ENCODE measurements around the gene SLC9A3.
"Not testable (repeated sequence)": the region's sequence is repeated elsewhere in the genome, so short reads cannot be mapped to it uniquely, and the experiment has no call there.

The SLC9A3 gene

GRCh38 chr5:489689-490080 is 34.6 kb downstream of the SLC9A3 start:
- Histone ChIP-seq H3K36me3 (ENCODE audit: control insufficient read depth in 1 of 2, insufficient read depth in 2 of 2, low read length in 2 of 2) (no peaks in the 10 kb centered on the region), H3K9me3 (ENCODE audit: control insufficient read depth in 1 of 2, low read length in 2 of 2) (no peaks in the 10 kb centered on the region), H3K27ac (ENCODE audit: low read depth, low read length) (no peak overlapping the region), H3K4me1 (ENCODE audit: control insufficient read depth in 1 of 2, insufficient read depth in 2 of 2, low read length in 2 of 2) (no peaks in the 10 kb centered on the region), H3K27me3 (ENCODE audit: control insufficient read depth in 1 of 2, insufficient read depth in 2 of 2, low read length in 2 of 2) (peaks cover 4 to 9% of the 10 kb centered on the region in 2 donors), H3K9ac (ENCODE audit: low read depth in 1 of 2, low read length in 2 of 2) (no peak overlapping the region), H3K4me3 (ENCODE audit: low read depth in 1 of 2, low read length in 2 of 2) (no peak overlapping the region)

GRCh38 chr5:488744-489688 is 35.2 kb downstream of the SLC9A3 start:
- H3K27me3 ChIP-seq (ENCODE audit: control insufficient read depth in 1 of 2, insufficient read depth in 2 of 2, low read length in 2 of 2), result peaks cover 4 to 13% of the 10 kb centered on the region in 2 donors
- H3K4me1 ChIP-seq (ENCODE audit: control insufficient read depth in 1 of 2, insufficient read depth in 2 of 2, low read length in 2 of 2), result no peaks in the 10 kb centered on the region
- H3K9me3 ChIP-seq (ENCODE audit: control insufficient read depth in 1 of 2, low read length in 2 of 2), result no peaks in the 10 kb centered on the region
- no peak overlapping the region for H3K4me3 ChIP-seq (ENCODE audit: low read depth in 1 of 2, low read length in 2 of 2)
- H3K9ac ChIP-seq (ENCODE audit: low read depth in 1 of 2, low read length in 2 of 2), result no peak overlapping the region
- no peak overlapping the region for H3K27ac ChIP-seq (ENCODE audit: low read depth, low read length)
- no peaks in the 10 kb centered on the region for H3K36me3 ChIP-seq (ENCODE audit: control insufficient read depth in 1 of 2, insufficient read depth in 2 of 2, low read length in 2 of 2)

DNA sequence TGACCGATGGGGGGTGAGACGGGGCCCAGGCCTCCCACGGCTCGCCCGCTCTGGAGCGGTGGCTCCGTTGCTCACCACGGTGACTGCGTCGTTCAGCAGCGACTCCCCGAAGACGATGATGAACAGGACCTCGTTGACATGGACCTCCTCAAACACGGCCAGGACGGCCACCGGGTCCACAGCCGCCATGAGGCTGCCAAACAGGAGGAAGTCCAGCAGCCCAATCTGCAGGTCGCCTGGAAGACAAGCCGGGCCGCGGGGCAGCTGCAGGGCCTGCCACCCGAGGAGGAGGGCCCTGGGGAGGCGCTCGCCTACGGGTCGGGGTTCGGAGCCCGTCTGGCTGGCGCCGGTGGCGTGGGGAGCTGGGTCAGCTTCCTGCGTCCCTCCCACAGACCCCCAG is 36.0 kb downstream of the SLC9A3 start:
- Histone ChIP-seq H3K36me3 (ENCODE audit: control insufficient read depth in 1 of 2, insufficient read depth in 2 of 2, low read length in 2 of 2) (no peaks in the 10 kb centered on the region), H3K9ac (ENCODE audit: low read depth in 1 of 2, low read length in 2 of 2) (no peak overlapping the region), H3K4me3 (ENCODE audit: low read depth in 1 of 2, low read length in 2 of 2) (no peak overlapping the region), H3K27me3 (ENCODE audit: control insufficient read depth in 1 of 2, insufficient read depth in 2 of 2, low read length in 2 of 2) (peaks cover 4 to 16% of the 10 kb centered on the region in 2 donors), H3K9me3 (ENCODE audit: control insufficient read depth in 1 of 2, low read length in 2 of 2) (no peaks in the 10 kb centered on the region), H3K27ac (ENCODE audit: low read depth, low read length) (no peak overlapping the region), H3K4me1 (ENCODE audit: control insufficient read depth in 1 of 2, insufficient read depth in 2 of 2, low read length in 2 of 2) (no peaks in the 10 kb centered on the region)

DNA sequence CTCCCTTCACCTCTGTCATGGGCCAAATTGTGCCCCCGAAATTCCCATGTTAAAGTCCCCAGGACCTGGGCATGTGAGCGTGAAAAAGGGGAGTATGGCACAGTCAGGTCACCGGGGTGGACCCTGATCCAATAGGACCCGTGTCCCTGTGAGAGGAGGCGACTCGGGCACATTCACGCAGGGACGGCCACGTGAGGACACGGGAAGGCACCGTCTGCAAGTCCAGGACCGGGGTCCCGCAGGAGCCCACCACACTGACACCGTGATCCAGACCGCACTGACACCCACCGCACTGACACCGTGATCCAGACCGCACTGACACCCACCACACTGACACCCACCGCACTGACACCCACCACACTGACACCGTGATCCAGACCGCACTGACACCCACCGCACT is 37.7 kb downstream of the SLC9A3 start:
- not testable (repeated sequence) for H3K4me3 ChIP-seq (ENCODE audit: low read depth in 1 of 2, low read length in 2 of 2); H3K4me1 ChIP-seq (ENCODE audit: control insufficient read depth in 1 of 2, insufficient read depth in 2 of 2, low read length in 2 of 2); H3K9me3 ChIP-seq (ENCODE audit: control insufficient read depth in 1 of 2, low read length in 2 of 2); H3K36me3 ChIP-seq (ENCODE audit: control insufficient read depth in 1 of 2, insufficient read depth in 2 of 2, low read length in 2 of 2); H3K27ac ChIP-seq (ENCODE audit: low read depth, low read length); H3K9ac ChIP-seq (ENCODE audit: low read depth in 1 of 2, low read length in 2 of 2)
- H3K27me3 ChIP-seq (ENCODE audit: control insufficient read depth in 1 of 2, insufficient read depth in 2 of 2, low read length in 2 of 2), result peaks cover 4 to 25% of the 10 kb centered on the region in 2 donors

DNA sequence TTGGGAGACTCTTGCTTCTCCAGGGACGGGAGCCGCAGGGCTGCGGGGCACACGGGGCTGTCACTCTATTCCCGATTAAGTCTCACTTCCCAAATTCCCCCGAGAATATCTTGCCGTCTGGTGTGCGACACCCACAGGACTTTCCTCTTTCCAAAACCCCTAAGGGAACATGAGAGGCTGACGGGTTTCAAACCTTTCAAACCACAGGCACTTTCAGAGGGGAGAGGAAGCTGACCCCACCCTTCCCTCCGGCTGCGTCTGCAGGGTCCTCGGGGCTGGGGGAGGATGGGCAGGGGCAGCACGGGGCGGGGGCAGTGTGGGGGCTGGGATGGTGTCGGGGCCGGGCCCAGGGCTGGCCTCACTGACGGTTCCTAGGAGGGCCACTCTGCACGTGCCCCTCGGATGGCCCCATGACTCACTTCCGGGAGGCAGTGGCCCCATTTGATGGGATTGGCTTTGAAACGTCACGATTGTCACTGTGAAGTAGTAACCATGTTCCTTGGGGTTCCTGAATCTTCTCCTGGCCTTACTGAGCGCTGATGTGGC is 38.2 kb downstream of the SLC9A3 start:
- Histone ChIP-seq H3K27me3 (ENCODE audit: control insufficient read depth in 1 of 2, insufficient read depth in 2 of 2, low read length in 2 of 2) (peaks cover 4 to 30% of the 10 kb centered on the region in 2 donors), H3K9ac (ENCODE audit: low read depth in 1 of 2, low read length in 2 of 2) (no peak overlapping the region), H3K27ac (ENCODE audit: low read depth, low read length) (no peak overlapping the region), H3K4me1 (ENCODE audit: control insufficient read depth in 1 of 2, insufficient read depth in 2 of 2, low read length in 2 of 2) (no peaks in the 10 kb centered on the region), H3K36me3 (ENCODE audit: control insufficient read depth in 1 of 2, insufficient read depth in 2 of 2, low read length in 2 of 2) (no peaks in the 10 kb centered on the region), H3K4me3 (ENCODE audit: low read depth in 1 of 2, low read length in 2 of 2) (no peak overlapping the region), H3K9me3 (ENCODE audit: control insufficient read depth in 1 of 2, low read length in 2 of 2) (no peaks in the 10 kb centered on the region)

DNA sequence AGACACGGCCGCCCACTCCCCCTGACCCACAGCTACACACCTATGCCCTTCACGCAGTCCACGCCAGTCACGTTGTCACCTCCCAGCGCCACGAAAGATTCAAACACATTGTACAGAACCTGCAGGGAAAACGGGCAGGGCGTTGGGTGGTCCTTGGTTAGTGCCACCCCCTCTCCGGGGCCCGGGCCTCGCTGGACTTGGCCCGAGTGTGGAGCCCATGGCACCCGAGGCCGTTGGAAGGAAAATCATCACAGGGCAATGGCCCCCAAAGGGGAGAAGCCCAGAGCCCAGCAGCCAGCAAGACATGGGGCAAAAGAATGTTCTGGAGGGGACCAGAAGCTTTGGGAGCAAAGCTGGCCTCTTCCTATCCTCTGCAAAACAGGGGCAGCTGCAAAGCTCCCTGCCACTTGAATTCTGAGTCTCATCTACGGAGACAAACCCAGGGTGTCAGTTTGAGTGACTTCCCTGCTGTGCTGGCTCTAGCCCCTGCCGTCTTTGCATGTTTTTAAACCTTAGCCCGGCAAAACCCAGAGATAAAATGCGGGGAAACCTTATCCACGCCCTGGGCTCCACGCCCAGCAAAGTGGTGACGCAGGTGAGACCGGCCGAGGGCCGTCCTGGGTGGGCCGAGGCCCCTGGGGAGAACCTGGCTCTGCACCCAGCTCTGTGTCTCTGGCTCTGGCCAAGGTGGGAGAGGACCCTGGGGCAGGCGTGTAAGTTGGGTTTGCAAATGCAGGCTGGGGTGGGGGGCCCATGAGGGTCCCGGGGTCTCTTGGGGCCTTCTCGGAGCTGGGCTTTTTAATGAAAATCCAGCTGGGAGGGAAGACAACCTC is 38.9 kb downstream of the SLC9A3 start:
- Histone ChIP-seq H3K4me3 (ENCODE audit: low read depth in 1 of 2, low read length in 2 of 2) (no peak overlapping the region), H3K27me3 (ENCODE audit: control insufficient read depth in 1 of 2, insufficient read depth in 2 of 2, low read length in 2 of 2) (peaks cover 8 to 36% of the 10 kb centered on the region in 2 donors), H3K4me1 (ENCODE audit: control insufficient read depth in 1 of 2, insufficient read depth in 2 of 2, low read length in 2 of 2) (no peaks in the 10 kb centered on the region)

GRCh38 chr5:484556-484955 is 39.7 kb downstream of the SLC9A3 start:
- Histone ChIP-seq H3K9me3 (ENCODE audit: control insufficient read depth in 1 of 2, low read length in 2 of 2) (no peaks in the 10 kb centered on the region), H3K27me3 (ENCODE audit: control insufficient read depth in 1 of 2, insufficient read depth in 2 of 2, low read length in 2 of 2) (peaks cover 14 to 43% of the 10 kb centered on the region in 2 donors)

More for the DNA sequence above, 38.9 kb downstream of the SLC9A3 start:
- no peaks in the 10 kb centered on the region for H3K9me3 ChIP-seq (ENCODE audit: control insufficient read depth in 1 of 2, low read length in 2 of 2)
- H3K27ac ChIP-seq (ENCODE audit: low read depth, low read length), result no peak overlapping the region
- H3K36me3 ChIP-seq (ENCODE audit: control insufficient read depth in 1 of 2, insufficient read depth in 2 of 2, low read length in 2 of 2), result no peaks in the 10 kb centered on the region
- no peak overlapping the region for H3K9ac ChIP-seq (ENCODE audit: low read depth in 1 of 2, low read length in 2 of 2)

GRCh38 chr5:483434-484140 is 40.7 kb downstream of the SLC9A3 start:
- Histone ChIP-seq H3K9ac (ENCODE audit: low read depth in 1 of 2, low read length in 2 of 2) (no peak overlapping the region), H3K36me3 (ENCODE audit: control insufficient read depth in 1 of 2, insufficient read depth in 2 of 2, low read length in 2 of 2) (no peaks in the 10 kb centered on the region), H3K27me3 (ENCODE audit: control insufficient read depth in 1 of 2, insufficient read depth in 2 of 2, low read length in 2 of 2) (peaks cover 14 to 53% of the 10 kb centered on the region in 2 donors), H3K9me3 (ENCODE audit: control insufficient read depth in 1 of 2, low read length in 2 of 2) (no peaks in the 10 kb centered on the region), H3K4me1 (ENCODE audit: control insufficient read depth in 1 of 2, insufficient read depth in 2 of 2, low read length in 2 of 2) (no peaks in the 10 kb centered on the region), H3K27ac (ENCODE audit: low read depth, low read length) (no peak overlapping the region), H3K4me3 (ENCODE audit: low read depth in 1 of 2, low read length in 2 of 2) (no peak overlapping the region)

More at GRCh38 chr5:484556-484955, 39.7 kb downstream of the SLC9A3 start:
- Histone ChIP-seq H3K27ac (ENCODE audit: low read depth, low read length) (no peak overlapping the region), H3K4me1 (ENCODE audit: control insufficient read depth in 1 of 2, insufficient read depth in 2 of 2, low read length in 2 of 2) (no peaks in the 10 kb centered on the region), H3K36me3 (ENCODE audit: control insufficient read depth in 1 of 2, insufficient read depth in 2 of 2, low read length in 2 of 2) (no peaks in the 10 kb centered on the region), H3K4me3 (ENCODE audit: low read depth in 1 of 2, low read length in 2 of 2) (no peak overlapping the region), H3K9ac (ENCODE audit: low read depth in 1 of 2, low read length in 2 of 2) (no peak overlapping the region)

- Histone ChIP-seq H3K9ac (ENCODE audit: low read depth in 1 of 2, low read length in 2 of 2) (no peak overlapping the region), H3K4me3 (ENCODE audit: low read depth in 1 of 2, low read length in 2 of 2) (no peak overlapping the region), H3K4me1 (ENCODE audit: control insufficient read depth in 1 of 2, insufficient read depth in 2 of 2, low read length in 2 of 2) (no peaks in the 10 kb centered on the region), H3K36me3 (ENCODE audit: control insufficient read depth in 1 of 2, insufficient read depth in 2 of 2, low read length in 2 of 2) (no peaks in the 10 kb centered on the region), H3K27me3 (ENCODE audit: control insufficient read depth in 1 of 2, insufficient read depth in 2 of 2, low read length in 2 of 2) (peaks cover 14 to 58% of the 10 kb centered on the region in 2 donors), H3K9me3 (ENCODE audit: control insufficient read depth in 1 of 2, low read length in 2 of 2) (no peaks in the 10 kb centered on the region), H3K27ac (ENCODE audit: low read depth, low read length) (no peak overlapping the region)
Observed at GRCh38 chr5:483011-483410, 41.2 kb downstream of the SLC9A3 start.

Data from duodenal mucosa (tissue), 2 donors.